MM.1S (cell line): ENCODE data around the gene VAPA.

Experiments
- EZH2 ChIP-seq: fragments of 300-600 bp; sonication (generic); optimal IDR thresholded peaks from 2 replicates; pipeline ENCODE3; 2017; ENCODE audit warnings: low read depth, mild to moderate bottlenecking, antibody characterized with exemption, low read length, mixed read lengths
- EZH2phosphoT487 ChIP-seq: fragments of 300-600 bp; sonication (generic); IDR thresholded peaks from 2 replicates; pipeline ENCODE4 v1.6.1; 2018; ENCODE audit warnings: antibody characterized with exemption, low read length
- TF ChIP-seq, protein P1 (sequence below): fragments of 300-600 bp; sonication (generic); IDR thresholded peaks from 2 replicates; pipeline ENCODE4 v1.5.1; 2016; ENCODE audit warnings: antibody characterized with exemption, low read length, mixed read lengths

DNA sequence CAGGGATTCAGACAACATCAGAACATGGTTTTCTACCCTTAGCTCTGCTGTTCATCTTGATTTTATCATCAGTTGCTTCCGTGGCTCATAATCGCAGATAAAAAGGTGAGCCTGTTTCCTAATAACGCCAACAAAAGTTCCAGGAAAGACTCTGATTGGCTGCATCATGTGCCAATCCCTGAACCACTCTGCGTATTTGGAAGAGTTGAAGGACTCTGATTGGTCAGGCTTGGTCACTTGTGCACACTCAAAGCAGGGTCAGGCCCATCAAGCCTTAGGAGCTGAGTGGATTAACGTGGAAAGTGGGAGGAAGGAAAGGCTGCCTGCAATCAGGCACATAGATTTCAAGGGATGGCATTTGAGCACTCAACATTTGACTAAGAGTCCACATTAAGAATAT lies 16.7 kb upstream of the VAPA start:
- TF ChIP-seq, protein P1, sequence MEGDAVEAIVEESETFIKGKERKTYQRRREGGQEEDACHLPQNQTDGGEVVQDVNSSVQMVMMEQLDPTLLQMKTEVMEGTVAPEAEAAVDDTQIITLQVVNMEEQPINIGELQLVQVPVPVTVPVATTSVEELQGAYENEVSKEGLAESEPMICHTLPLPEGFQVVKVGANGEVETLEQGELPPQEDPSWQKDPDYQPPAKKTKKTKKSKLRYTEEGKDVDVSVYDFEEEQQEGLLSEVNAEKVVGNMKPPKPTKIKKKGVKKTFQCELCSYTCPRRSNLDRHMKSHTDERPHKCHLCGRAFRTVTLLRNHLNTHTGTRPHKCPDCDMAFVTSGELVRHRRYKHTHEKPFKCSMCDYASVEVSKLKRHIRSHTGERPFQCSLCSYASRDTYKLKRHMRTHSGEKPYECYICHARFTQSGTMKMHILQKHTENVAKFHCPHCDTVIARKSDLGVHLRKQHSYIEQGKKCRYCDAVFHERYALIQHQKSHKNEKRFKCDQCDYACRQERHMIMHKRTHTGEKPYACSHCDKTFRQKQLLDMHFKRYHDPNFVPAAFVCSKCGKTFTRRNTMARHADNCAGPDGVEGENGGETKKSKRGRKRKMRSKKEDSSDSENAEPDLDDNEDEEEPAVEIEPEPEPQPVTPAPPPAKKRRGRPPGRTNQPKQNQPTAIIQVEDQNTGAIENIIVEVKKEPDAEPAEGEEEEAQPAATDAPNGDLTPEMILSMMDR = no peak
- TF ChIP-seq EZH2phosphoT487 = no peak
- TF ChIP-seq EZH2 = no peak
